ENCODE measurements around the gene CUTC.
"Not testable (repeated sequence)": the region's sequence is repeated elsewhere in the genome, so short reads cannot be mapped to it uniquely, and the experiment has no call there.

Gene CUTC

DNA sequence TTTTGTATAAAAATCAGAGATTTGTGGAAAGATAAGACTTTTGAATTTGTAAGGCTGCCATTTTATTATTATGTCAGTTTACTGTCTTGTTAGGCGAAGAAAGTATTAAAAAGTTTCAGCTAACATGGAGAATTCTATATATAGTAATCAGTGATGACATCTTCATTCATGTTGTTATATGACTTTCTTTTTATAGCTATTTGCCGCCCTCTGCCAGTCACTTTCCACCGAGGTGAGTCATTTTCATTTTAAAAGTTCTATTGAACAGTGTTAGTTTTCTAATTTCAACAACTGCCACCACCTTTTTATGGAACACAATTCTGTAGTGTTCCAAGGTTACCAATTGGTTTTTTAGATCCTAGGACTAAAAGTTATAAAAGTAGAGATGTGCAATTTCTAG, 11.8 kb downstream of the CUTC start:
- no peak for DNase-seq

DNA sequence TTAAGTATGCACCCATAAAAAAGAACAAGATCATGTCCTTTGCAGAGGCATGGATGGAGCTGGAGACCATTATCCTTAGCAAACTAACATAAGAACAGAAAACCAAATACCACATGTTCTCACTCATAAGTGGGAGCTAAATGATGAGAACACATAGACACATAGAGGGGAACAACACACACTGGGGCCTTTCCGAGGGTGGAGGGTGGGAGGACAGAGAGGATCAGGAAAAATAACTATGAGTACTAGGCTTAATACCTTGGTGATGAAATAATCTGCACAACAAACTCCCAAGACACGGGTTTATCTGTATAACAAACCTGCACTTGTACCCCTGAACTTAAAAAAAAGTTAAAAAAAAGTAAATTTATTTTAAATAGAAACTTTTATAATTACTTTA, 14.1 kb downstream of the CUTC start:
- DNase-seq, result not testable (repeated sequence)

DNA sequence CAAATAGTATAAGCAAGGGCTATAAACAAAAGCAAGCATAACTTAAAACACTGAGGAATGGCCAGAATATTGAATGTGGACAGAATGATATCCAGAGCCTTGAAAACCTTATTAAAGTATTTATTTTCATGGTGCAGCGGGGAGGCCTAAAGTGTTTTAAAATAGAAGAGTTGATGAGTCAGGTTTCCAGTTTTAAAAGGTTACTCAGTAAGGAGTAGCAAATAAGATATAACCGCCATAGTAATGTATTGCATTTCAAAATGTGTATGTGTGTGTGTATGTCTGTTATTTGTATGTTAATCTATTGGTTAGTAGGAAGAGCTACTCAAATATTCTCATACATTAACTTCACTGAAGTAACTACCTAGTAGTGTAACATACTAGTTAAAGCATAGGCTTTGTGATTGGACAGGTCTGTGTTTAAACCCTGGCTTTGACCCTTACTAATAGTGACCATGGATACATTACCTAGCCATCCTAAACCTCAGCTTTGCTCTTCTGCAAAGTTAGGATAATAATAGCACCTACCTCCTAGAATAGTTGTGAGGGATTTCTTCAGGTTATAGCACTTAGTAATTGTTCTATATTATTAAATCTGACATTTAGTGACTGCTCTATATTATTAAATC, 16.9 kb downstream of the CUTC start:
- DNase-seq, result no peak

DNA sequence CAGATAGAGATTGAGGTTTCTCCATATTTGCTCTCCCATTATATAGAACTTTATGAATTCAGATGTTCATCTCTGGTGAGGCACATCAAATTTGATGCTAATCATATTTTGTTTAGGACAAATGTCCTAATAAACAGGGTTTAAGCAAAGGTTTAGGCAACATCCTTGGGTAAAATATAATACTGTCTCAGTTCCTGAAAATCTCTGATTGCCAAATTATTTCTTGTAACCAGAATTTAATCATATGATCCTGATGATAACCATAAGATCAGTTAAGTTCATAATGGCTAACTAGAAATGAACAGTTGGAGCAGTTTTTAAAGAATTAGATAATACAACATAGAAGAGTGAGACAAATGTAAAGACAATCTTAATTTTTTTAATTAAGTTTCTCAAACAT, 18.6 kb downstream of the CUTC start:
- no peak for DNase-seq

DNA sequence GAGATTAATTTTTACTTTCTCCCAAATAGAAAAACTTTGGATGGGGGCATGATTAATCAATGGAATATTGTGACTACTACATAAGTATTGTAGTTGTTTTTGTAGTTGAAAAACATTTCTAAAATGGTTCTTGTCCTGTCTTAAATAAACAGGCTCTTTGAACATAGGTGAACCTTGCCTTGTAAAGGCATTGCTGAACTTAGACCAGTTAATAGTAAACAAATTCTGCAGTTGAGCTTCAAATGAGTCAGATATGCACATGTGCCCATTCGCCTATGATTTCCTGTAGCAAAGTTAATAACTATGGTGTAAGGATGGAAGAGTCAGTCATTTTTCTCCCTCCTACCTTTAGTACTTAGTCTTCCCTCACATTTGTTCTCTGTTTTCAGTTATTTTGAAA, 22.6 kb downstream of the CUTC start:
- no peak for DNase-seq

DNA sequence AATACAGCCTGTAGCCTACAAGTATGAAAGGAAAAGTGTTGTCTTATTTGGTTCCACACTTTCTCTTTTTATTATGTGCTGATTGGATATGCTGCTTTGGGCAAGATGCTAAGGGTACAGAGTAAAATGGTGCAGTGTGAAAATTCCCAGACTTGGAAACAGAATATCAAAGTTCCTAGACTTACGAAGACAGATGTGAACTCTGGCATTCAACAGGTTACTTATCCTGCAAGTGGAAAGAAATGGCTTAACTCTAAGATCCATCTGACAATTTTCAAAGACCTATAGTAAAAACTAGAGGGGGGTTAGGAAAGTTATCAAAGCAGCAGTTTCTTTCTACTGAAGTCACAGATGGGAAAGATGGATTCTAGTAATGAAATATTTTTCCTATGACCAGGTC, 24.1 kb downstream of the CUTC start:
- DNase-seq, result no peak

DNA sequence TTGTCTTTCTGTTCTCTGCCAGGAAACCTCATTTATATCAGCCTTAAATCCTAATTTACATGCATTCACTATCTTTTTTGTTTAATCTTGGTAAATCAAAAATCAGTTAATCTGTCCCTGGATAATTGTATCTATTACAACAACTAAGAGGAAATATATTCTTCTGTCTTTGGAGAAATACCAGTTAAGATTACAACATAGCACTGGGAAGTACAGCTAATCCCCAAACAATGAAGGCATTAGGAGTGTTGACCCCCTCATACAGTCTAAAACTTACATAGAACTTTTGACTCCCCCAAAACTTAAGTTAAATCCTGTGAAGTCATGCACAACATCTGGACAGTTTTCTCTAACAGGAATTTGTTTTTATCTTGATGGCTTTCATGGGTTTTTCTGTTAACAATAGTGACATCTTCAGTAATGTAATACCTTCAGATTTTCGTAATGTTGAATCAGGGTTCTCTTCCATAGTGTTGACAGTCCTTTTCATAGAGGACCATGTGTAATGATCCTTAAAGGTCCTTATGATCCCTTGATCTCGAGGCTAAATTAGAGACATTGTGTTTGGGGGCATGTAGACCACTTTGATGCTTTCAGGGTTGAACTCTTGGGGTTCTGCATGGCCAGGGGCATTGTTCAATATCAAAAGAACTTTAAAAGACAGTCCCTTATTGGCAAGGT, 26.3 kb downstream of the CUTC start:
- DNase-seq, result no peak

DNA sequence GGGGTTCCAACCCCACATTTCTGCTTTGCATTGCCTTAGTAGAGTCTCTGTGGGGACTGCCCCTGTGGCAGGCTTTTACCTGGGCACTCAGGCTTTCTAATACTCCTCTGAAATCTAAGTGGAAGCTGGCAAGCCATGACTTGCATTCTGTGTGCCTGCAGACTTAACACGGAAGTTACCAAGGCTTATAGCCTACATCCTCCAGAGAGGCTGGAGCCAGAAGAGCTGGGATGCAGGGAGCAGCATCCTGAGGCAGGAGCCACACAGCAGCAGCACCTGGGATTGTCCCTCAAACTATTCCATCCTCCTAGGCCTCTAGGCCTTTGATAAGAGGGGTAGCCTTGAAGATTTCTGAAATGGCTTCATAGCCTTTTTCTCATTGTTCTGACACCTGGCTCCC, 28.3 kb downstream of the CUTC start:
- no peak for DNase-seq

DNA sequence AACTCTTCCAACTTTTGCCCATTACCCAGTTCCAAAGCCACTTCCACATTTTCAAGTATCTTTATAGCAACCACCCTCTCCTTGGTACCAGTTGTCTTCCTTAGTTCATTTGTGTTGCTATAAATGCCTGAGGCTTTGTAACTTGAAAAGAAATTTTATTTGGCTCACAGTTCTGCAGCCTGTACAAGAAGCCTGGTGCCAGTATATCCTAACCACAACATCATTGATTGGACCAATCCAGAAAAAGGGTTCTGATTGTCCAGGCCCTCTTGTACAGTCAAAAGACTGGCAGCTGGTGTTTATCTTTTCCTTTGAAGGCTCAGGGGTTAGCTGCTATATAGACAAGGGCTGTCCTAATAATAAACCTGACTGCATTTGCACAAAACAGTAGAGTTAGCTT, 29.3 kb downstream of the CUTC start:
- no peak for DNase-seq

DNA sequence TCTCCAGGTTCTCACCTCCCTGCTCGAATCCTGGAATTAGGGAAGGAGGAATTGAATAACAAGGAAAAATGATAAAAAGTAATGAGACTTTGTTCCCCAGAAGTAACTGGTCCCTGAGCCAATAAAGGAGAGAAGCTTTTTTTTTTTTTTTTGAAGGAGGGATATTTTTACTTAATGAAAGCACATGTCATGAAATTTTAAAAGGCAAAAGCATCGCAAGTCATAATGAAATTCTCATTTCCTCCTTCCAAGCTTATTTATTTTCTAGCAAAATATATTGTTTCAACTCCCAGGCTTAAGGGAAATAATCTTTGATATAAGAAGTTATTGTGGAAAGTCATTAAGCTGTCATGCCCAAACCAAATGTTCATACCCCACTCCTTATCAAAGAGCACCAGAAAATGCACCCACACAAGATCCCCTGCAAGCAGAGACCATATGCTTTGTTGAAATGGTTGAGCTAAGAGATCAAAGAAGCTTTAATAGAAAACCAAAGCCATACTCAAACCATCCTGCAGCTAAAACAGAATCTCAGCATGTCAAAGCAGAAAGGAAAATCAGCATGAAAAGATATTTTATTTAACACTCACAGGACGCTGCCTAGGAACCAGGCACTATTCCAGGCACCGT, 33.8 kb downstream of the CUTC start:
- no peak for DNase-seq

DNA sequence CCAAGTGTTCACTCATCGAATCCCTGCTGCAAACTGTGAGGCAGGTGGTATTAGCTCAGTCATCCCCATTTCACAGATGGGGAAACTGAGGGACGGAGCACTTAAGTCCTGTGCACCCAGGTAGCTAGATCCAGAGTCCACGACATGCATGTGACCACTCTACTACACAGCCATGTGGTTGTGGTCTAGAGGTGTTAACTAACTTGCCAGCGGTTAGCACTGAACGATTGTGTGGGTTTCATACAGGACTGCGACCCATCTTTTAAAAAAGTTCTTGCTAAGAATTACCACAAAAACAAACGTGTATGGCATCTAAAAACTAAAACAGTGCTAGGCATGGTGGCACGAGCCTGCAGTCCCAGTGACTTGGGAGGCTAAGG, 34.3 kb downstream of the CUTC start:
- DNase-seq, result no peak

DNA sequence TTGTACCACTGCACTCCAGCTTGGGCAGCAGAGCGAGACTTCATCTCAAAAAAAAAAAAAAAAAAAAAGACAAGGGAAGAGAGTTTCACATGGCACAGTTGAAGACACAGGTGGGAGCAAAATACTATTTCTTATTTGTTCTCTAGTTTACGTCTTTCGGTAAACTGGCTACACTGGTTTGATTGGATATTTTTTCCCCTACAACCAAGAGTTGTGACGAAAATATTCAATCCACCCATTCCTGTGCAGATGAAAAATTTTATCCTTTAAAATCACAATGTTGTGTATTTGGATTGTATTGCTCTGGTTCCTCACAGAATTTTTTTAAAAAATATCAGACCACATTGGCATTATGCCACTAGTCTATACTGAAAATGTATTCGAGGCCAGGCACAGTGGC, 35.9 kb downstream of the CUTC start:
- DNase-seq, result no peak

DNA sequence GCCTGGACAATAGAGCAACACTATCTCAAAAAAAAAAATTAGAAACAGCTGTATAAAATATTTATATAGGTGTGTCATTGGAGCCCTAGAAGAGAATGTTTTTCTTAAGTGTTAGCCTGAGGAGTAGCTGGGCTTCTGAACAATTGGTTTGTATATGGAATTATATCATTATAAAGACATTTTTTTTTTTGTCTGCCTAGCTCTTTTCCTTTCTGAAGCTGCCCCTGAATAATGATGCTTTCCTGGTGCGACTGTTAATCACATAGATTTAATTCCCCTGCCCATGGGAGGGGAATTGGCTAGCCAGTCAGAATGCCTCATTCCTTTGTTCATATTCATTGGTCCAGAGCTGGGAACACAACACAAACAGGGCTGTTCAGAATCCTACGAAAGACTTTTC, 36.5 kb downstream of the CUTC start:
- no peak for DNase-seq

DNA sequence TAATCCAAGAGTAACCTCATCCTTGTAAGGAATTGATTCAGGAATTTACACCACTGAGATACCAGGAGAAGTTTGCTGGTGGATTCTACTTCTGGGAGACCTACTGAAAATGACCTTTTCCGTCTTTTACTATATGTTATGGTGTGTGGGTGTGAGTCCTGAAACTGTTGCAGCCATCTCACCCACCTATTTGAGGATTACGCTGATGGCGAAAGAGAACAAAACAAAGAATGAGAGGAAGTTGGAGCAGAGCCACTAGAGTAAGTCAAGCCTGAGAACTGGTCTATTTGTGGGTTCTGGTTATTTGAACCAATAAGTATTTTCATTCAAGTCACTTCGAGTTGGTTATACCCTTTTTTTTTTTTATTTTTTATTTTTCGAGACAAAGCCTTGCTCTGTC, 37.7 kb downstream of the CUTC start:
- no peak for DNase-seq

DNA sequence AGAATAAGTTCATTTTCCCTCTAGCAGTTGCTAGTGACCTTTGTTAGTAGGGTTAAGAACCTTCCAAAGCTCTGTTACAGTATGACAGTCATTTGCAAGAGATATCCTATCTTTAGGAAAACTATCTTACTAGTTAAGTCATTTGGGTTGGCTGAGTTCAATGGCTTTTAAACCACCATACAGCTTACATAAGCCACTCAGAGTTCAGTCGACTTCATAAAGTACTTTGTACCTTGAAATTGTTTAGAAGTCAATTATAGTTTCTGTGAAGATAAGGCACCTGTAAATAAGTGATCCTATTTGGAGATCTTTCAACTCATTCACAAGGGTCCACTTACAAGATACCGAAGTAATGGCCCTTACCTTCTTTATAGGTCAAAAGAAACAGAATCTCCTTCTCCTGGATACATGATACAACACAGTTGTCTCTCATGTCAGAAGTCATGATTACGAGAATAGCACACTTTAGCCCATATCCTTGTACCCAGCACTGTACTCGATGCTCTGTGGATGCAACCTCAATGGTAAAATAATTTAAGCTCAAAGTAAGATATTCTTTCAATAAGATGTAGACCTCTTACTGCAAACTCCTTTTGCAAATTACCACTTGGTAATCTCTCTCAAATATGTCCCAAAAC, 38.5 kb downstream of the CUTC start:
- no peak for DNase-seq

DNA sequence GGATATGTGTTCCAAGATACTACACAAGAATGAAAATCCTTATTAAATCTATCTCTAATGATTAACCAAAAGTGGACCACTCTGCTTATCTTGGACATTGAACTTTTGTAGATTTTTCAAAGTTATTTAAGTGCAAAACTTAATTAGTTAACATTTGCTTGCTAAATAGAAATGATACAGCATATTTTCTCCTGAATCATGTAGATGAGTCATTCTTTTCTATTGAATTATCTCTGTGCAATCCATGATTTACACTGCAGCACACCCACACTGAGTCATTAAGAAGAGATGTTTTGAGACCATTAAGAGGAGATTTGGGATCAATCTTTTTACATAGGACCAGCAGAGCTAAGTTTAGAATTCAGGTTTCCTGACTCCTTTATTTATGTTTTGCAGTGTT, 43.8 kb downstream of the CUTC start:
- no peak for DNase-seq

DNA sequence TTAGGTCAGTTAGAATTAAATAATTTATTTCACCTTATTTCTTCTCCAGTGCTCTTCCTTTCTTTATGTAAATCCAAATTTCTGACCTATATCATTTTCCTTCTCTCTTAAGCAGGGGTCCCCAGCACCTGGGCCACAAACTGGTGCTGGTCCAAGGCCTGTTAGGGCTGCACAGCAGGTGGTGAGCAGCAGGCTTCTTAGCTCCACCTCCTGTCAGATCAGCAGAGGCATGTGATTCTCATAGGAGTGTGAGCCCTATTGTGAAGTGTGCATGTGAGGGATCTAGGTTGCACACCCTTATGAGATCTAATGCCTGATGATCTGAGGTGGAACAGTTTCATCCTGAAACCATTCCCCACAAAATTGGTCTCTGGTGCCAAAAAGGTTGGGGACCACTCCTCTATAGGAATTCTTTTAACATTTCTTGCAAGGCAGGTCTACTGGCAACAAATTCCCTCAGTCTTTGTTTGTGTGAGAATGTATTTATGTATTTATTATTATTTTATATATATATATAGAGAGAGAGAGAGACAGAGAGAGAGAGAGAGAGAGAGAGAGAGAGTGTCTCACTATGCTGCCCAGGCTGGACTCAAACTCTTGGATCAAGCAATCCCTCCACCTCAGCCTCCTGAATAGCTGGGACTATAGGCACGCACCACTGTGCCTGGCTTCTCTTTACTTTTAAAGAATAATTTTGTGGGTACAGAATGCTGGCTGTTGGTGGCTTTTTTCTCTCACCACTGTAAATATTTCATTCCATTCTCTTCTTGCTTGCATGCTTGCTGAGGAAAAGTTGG, 46.1 kb downstream of the CUTC start:
- no peak for DNase-seq

DNA sequence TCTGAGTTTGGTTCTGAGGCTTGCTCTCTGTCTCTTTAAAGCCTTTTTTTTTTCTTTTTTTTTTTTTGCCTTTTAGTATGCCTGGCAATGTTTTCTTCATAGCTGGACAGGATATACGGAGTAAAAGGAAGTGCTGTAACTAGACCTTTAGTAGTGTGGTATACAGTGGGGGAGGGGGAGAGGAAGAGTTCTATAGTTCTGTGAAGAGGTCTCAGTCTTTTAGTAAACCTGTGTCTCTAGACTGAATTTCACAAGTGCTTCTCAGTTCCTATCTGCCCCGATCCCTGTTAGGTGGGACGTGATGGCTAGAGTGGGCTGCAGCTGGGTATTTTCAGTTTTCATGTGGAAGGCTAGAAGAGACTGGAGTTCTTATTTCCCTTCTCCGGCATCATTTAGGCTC, 47.3 kb downstream of the CUTC start:
- DNase-seq, result no peak

DNA sequence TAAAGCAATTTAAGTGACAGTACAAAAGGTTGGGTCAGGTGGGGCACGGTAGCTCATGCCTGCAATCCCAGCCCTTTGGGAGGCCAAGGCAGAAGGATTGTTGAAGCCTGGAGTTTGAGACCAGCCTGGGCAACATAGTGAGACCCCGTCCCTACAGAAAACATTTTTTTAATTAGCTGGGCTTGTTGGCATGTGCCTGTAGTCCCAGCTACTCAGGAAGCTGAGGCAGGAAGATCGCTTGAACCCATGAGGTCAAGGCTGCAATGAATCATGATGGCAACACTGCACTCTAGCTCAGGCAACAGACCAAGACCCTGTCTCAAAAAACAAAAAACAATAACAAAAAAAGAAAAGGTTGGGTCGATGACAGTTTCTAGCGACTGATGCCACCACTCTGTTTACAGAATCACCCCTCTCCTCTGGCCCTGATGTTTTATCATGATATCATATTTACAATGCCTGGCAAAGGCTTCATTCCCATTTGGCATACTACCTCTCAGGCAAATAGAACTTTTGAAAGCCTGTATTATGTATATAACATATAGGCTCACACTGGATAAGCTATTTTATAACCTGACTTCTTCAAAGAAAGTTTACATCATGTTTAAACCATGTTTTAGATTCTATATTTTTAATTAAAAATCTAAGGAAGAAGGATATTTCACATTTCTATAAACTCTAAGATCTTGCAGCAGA, 49.8 kb downstream of the CUTC start:
- DNase-seq, result no peak

DNA sequence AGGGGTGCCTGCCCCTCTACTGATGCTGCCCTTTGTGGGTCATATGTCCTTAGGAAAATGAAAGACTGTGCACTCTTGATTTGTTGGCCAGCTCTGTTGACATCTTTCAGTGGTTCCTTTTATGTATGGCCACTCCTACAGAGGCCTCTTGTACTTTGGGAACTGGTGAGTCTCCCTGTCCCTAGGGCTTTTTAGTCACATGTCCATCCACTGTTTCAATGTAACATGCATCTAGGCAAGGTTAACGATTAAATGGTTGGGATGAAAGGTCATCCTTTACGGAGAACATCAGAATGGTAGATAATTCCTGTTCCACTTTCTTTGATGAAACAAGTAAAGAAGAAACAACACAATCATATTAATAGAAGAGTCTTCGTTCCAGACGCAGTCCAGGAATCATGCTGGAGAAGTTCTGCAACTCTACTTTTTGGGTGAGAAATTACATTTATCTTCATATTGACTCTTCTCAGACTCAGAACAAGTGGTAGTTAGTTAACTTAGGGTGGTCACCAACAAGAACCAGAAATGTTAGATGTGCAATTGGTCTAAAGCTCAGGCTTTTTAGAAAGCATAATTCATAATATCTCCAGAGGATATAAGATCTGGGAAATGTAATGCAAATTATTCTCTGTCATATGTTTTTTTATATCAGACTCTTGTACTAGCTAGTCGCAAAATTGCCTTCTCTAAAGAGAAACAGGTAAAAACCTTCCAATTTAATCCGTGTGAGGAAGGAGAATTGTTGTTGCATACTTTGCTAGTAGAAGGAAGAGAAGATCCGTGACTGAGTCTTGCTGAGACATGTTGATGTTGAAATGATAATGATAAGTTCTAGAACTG, 50.6 kb downstream of the CUTC start, which contains the start of gene ABCC2:
TSS of gene ABCC2 (plus strand) at position 194 of the 840 bp plus-strand sequence. CDS start at position 399, 205 bp downstream.
- no peak for DNase-seq

DNA sequence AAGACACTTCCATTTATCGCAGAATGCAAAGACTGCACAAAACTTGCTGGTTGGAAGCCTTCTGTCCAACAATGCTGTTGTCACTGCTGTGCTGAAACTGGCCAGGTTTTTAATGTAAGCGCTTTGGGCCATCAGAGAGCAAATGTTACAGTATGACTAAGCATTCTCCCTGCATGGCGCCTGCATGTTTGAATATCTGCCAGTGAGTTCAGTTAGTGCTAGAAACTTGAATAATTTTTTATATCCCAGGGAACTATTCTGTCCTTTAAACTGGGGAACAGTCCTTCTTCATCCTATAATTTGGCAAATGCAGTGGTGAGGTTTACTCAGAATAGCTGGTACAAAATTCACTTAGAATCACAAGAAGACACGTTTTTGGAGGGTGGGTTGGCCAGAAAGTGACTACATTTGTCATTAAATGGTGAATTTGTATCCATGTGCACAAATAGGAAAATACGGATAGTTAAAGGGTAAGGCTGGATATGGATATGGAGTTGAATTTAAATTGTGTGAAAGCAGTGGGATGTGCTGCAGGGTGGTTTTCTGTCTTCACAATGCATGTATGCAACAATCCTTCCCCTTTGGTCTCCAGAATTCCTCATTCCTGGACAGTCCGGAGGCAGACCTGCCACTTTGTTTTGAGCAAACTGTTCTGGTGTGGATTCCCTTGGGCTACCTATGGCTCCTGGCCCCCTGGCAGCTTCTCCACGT, 52.1 kb downstream of the CUTC start:
- DNase-seq, result no peak
